Measurements from ENCODE around the gene REPIN1.

Gene REPIN1

DNA sequence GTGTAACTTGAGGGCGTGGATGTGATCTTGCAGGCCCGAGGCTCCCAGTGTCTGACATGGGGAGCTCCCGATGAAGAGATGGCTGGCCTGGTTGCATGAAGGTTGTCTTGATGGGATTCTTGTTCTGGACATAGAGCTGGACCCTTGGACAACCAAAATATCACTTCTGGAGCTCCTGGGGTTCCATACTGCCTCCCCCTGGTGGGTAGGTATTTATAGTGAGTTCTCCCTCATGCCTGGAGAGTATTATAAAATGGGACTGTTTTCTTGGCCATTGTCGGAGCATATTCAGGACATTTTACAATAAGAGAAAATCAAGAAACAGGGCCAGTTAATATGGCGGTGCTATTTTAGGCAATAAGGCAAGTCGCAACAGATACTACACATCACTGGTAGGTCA lies 49.2 kb downstream of the REPIN1 start:
- Histone ChIP-seq H3K27ac (ENCODE audit: low read depth, low read length) (no peak overlapping the region), H3K27me3 (ENCODE audit: control insufficient read depth, insufficient read depth, low read length) (peaks cover 6% of the 10 kb centered on the region; the same call in 1 of the 2 replicates), H3K4me1 (ENCODE audit: control insufficient read depth, insufficient read depth, low read length) (peaks cover 3% of the 10 kb centered on the region; the same call in 1 of the 2 replicates), H3K36me3 (ENCODE audit: control insufficient read depth, insufficient read depth, low read length) (0 out of 2 replicates have a peak, but pooled peaks cover 2% of the 10 kb centered on the region), H3K4me3 (ENCODE audit: low read depth, low read length) (no peak overlapping the region), H3K9ac (ENCODE audit: low read length) (no peak overlapping the region), H3K9me3 (ENCODE audit: control insufficient read depth, insufficient read depth, low read depth, low read length) (no peaks in the 10 kb centered on the region)

- H3K4me3 ChIP-seq (ENCODE audit: low read depth, low read length) = no peak overlapping the region
- no peak overlapping the region for H3K27ac ChIP-seq (ENCODE audit: low read depth, low read length)
- H3K4me1 ChIP-seq (ENCODE audit: control insufficient read depth, insufficient read depth, low read length) = peaks cover 3% of the 10 kb centered on the region; the same call in 1 of the 2 replicates
- no peaks in the 10 kb centered on the region for H3K9me3 ChIP-seq (ENCODE audit: control insufficient read depth, insufficient read depth, low read depth, low read length)
- no peaks in the 10 kb centered on the region for H3K36me3 ChIP-seq (ENCODE audit: control insufficient read depth, insufficient read depth, low read length)
- no peak overlapping the region for H3K9ac ChIP-seq (ENCODE audit: low read length)
- H3K27me3 ChIP-seq (ENCODE audit: control insufficient read depth, insufficient read depth, low read length) = peaks cover 6% of the 10 kb centered on the region; the same call in 1 of the 2 replicates
These were observed 51.6 kb downstream of the REPIN1 start for GRCh38 chr7:150420242-150420641.

- no peak overlapping the region for H3K9ac ChIP-seq (ENCODE audit: low read length)
- H3K4me1 ChIP-seq (ENCODE audit: control insufficient read depth, insufficient read depth, low read length) = peaks cover 3% of the 10 kb centered on the region; the same call in 1 of the 2 replicates
- H3K27ac ChIP-seq (ENCODE audit: low read depth, low read length) = no peak overlapping the region
- peaks cover 6% of the 10 kb centered on the region; the same call in 1 of the 2 replicates for H3K27me3 ChIP-seq (ENCODE audit: control insufficient read depth, insufficient read depth, low read length)
- H3K9me3 ChIP-seq (ENCODE audit: control insufficient read depth, insufficient read depth, low read depth, low read length) = no peaks in the 10 kb centered on the region
- no peak overlapping the region for H3K4me3 ChIP-seq (ENCODE audit: low read depth, low read length)
- H3K36me3 ChIP-seq (ENCODE audit: control insufficient read depth, insufficient read depth, low read length) = no peaks in the 10 kb centered on the region
These were observed 52.5 kb downstream of the REPIN1 start for GRCh38 chr7:150420987-150421674.

GRCh38 chr7:150421831-150422230 lies 53.2 kb downstream of the REPIN1 start:
- Histone ChIP-seq H3K9me3 (ENCODE audit: control insufficient read depth, insufficient read depth, low read depth, low read length) (no peaks in the 10 kb centered on the region), H3K4me1 (ENCODE audit: control insufficient read depth, insufficient read depth, low read length) (peaks cover 3% of the 10 kb centered on the region; the same call in 1 of the 2 replicates), H3K4me3 (ENCODE audit: low read depth, low read length) (no peak overlapping the region), H3K27ac (ENCODE audit: low read depth, low read length) (no peak overlapping the region), H3K27me3 (ENCODE audit: control insufficient read depth, insufficient read depth, low read length) (peaks cover 6% of the 10 kb centered on the region; the same call in 1 of the 2 replicates), H3K9ac (ENCODE audit: low read length) (no peak overlapping the region), H3K36me3 (ENCODE audit: control insufficient read depth, insufficient read depth, low read length) (no peaks in the 10 kb centered on the region)

All from HUES6 (cell line).